HEK293 (cell line): Measurements from ENCODE around the gene PPIP5K2.
"Not testable (repeated sequence)": the region's sequence is repeated elsewhere in the genome, so short reads cannot be mapped to it uniquely, and the experiment has no call there.

ENCODE experiments used
- CTCF ChIA-PET: fragments of 350-600 bp; formaldehyde crosslinking; extraction: SDS; loops from one replicate; lab custom pipeline; 2021; ENCODE audit warnings: antibody characterized with exemption; lab: Yijun Ruan, JAX
- POLR2A ChIA-PET: fragments of 300-600 bp; formaldehyde crosslinking; extraction: SDS; loops from one replicate; lab custom pipeline; 2020; ENCODE audit warnings: antibody characterized with exemption, inconsistent platforms; lab: Yijun Ruan, JAX
- H3K27ac ChIP-seq: fragments of 200-500 bp; sonication (Bioruptor generic); 2 replicates; pipeline ENCODE4 v1.5.1; 2014; ENCODE audit warnings: low read depth, low read length, control low read depth, inconsistent platforms; ENCODE audit errors: extremely low read depth
- H3K36me3 ChIP-seq, 2 experiments: fragments of 200-500 bp in 1 of 2; sonication (Bioruptor generic) in 1 of 2; 1 replicate in 1 of 2; 2 replicates in 1 of 2; pipeline ENCODE4 v1.5.1; 2014 to 2017; ENCODE audit warnings: inconsistent platforms in 2 of 2, low read length in 2 of 2; ENCODE audit not compliant: control insufficient read depth in 2 of 2, insufficient read depth in 1 of 2
- H3K4me1 ChIP-seq: fragments of 200-500 bp; sonication (Bioruptor generic); 2 replicates; pipeline ENCODE4 v1.5.1; 2014; ENCODE audit warnings: mild to moderate bottlenecking, low read length, inconsistent platforms; ENCODE audit not compliant: control insufficient read depth, insufficient read depth
- H3K4me3 ChIP-seq: 2 replicates; pipeline ENCODE4 v1.5.1; 2011; ENCODE audit warnings: low read depth, mild to moderate bottlenecking, control low read depth, low read length, moderate library complexity
- H3K9me3 ChIP-seq: fragments of 200-500 bp; sonication (Bioruptor generic); 2 replicates; pipeline ENCODE4 v1.5.1; 2014; ENCODE audit warnings: low read depth, low read length, inconsistent platforms; ENCODE audit not compliant: control insufficient read depth, insufficient read depth
- CTCF ChIP-seq: fragments of 450-650 bp; formaldehyde crosslinking; IDR thresholded peaks from 2 replicates; pipeline ENCODE4 v1.5.1; 2016; ENCODE audit warnings: missing biosample characterization, missing genetic modification characterization
- HOXA7 ChIP-seq: sonication (generic); formaldehyde crosslinking; IDR thresholded peaks from 2 replicates; pipeline ENCODE4 v1.8.1; 2022; ENCODE audit warnings: missing genetic modification reagents, borderline replicate concordance
- IKZF3 ChIP-seq: fragments of 450-650 bp; IDR thresholded peaks from 2 replicates; pipeline ENCODE4 v1.5.0; 2018; ENCODE audit warnings: missing biosample characterization, mild to moderate bottlenecking, missing genetic modification characterization, moderate library complexity
- INSM2 ChIP-seq: fragments of 450-650 bp; formaldehyde crosslinking; IDR thresholded peaks from 2 replicates; pipeline ENCODE4 v1.5.1; 2016; ENCODE audit warnings: missing biosample characterization, missing genetic modification characterization
- KLF1 ChIP-seq: fragments of 450-650 bp; formaldehyde crosslinking; IDR thresholded peaks from 2 replicates; pipeline ENCODE4 v1.5.1; 2016; ENCODE audit warnings: missing biosample characterization, missing genetic modification characterization
- KLF8 ChIP-seq: fragments of 450-650 bp; formaldehyde crosslinking; IDR thresholded peaks from 2 replicates; pipeline ENCODE4 v1.5.1; 2016; ENCODE audit warnings: missing biosample characterization, missing genetic modification characterization
- OVOL3 ChIP-seq: fragments of 450-650 bp; formaldehyde crosslinking; IDR thresholded peaks from 2 replicates; pipeline ENCODE4 v1.5.1; 2016; ENCODE audit warnings: missing biosample characterization, missing genetic modification characterization
- TCF7L2 ChIP-seq: IDR thresholded peaks from 2 replicates; pipeline ENCODE4 v1.6.1; 2011; ENCODE audit warnings: low read depth, mild to moderate bottlenecking, inconsistent platforms, low read length, moderate library complexity, borderline replicate concordance
- ZNF174 ChIP-seq: fragments of 450-650 bp; formaldehyde crosslinking; IDR thresholded peaks from 2 replicates; pipeline ENCODE4 v1.5.0; 2017; ENCODE audit warnings: missing biosample characterization, mild to moderate bottlenecking, missing genetic modification characterization
- ZNF302 ChIP-seq: fragments of 450-650 bp; formaldehyde crosslinking; IDR thresholded peaks from 2 replicates; pipeline ENCODE4 v1.5.1; 2016; ENCODE audit warnings: missing biosample characterization, missing genetic modification characterization, low read depth
- ZNF48 ChIP-seq: fragments of 450-650 bp; formaldehyde crosslinking; IDR thresholded peaks from 2 replicates; pipeline ENCODE4 v1.5.1; 2016; ENCODE audit warnings: missing biosample characterization, missing genetic modification characterization
- ZNF654 ChIP-seq: fragments of 450-650 bp; formaldehyde crosslinking; IDR thresholded peaks from 2 replicates; pipeline ENCODE4 v1.5.1; 2016; ENCODE audit warnings: low read depth, missing biosample characterization, missing genetic modification characterization
- ZNF660 ChIP-seq: fragments of 450-650 bp; IDR thresholded peaks from 2 replicates; pipeline ENCODE4 v1.5.1; 2018; ENCODE audit warnings: missing biosample characterization, mild to moderate bottlenecking, missing genetic modification characterization
- ZNF76 ChIP-seq: fragments of 450-650 bp; formaldehyde crosslinking; IDR thresholded peaks from 2 replicates; pipeline ENCODE4; 2016; ENCODE audit warnings: low read depth, missing biosample characterization, missing genetic modification characterization, borderline replicate concordance
- ZXDB ChIP-seq: fragments of 450-650 bp; formaldehyde crosslinking; IDR thresholded peaks from 2 replicates; pipeline ENCODE4 v1.5.1; 2016; ENCODE audit warnings: missing biosample characterization, missing genetic modification characterization
- TF ChIP-seq, protein P1 (sequence below): fragments of 450-650 bp; formaldehyde crosslinking; IDR thresholded peaks from 2 replicates; pipeline ENCODE4 v1.5.1; 2017; ENCODE audit warnings: missing biosample characterization, missing genetic modification characterization
- TF ChIP-seq, protein P2 (sequence below): fragments of 450-650 bp; formaldehyde crosslinking; IDR thresholded peaks from 2 replicates; pipeline ENCODE4 v1.5.1; 2016; ENCODE audit warnings: missing biosample characterization, missing genetic modification characterization

Gene PPIP5K2

GRCh38 chr5:103139264-103139865, 19.3 kb downstream of the PPIP5K2 start:
- no peaks in the 10 kb centered on the region; a peak in 1 of 3 replicates for H3K36me3 ChIP-seq
- no peak overlapping the region for H3K4me3 ChIP-seq
- ChIA-PET CTCF (interaction anchor here (0.5 to 2.6 kb wide), 38 partner anchors 11 to 983 kb away, joined by 3 to 15 read pairs (median 3); partner anchors contain the start of gene PAM), POLR2A (no interaction called here)
- H3K4me1 ChIP-seq = no peaks in the 10 kb centered on the region
- H3K27ac ChIP-seq = no peak overlapping the region
- TF ChIP-seq, protein P1, sequence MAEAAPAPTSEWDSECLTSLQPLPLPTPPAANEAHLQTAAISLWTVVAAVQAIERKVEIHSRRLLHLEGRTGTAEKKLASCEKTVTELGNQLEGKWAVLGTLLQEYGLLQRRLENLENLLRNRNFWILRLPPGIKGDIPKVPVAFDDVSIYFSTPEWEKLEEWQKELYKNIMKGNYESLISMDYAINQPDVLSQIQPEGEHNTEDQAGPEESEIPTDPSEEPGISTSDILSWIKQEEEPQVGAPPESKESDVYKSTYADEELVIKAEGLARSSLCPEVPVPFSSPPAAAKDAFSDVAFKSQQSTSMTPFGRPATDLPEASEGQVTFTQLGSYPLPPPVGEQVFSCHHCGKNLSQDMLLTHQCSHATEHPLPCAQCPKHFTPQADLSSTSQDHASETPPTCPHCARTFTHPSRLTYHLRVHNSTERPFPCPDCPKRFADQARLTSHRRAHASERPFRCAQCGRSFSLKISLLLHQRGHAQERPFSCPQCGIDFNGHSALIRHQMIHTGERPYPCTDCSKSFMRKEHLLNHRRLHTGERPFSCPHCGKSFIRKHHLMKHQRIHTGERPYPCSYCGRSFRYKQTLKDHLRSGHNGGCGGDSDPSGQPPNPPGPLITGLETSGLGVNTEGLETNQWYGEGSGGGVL (tag by site-specific recombination) = no peak
- no peak for TF ChIP-seq ZNF76 (tag by site-specific recombination)
- TF ChIP-seq CTCF = peak; percentile 53; the same call in 1 of the 2 replicates
- no peak for TF ChIP-seq HOXA7 (CRISPR knock-in tag)
- peak; percentile 92 for TF ChIP-seq ZNF654 (tag by site-specific recombination)
- TF ChIP-seq ZNF302 (tag by site-specific recombination) = no peak
- TF ChIP-seq ZXDB = no peak
- TF ChIP-seq ZNF660 (tag by site-specific recombination) = 0 out of 2 replicates have a peak, but pooled peaks have one; percentile 38
- no peak for TF ChIP-seq INSM2 (tag by site-specific recombination)
- TF ChIP-seq, all 188 proteins: peak for 3
- no peaks in the 10 kb centered on the region for H3K9me3 ChIP-seq

GRCh38 chr5:103142132-103142531, 22.0 kb downstream of the PPIP5K2 start:
- H3K4me3 ChIP-seq, H3K9me3 ChIP-seq, H3K4me1 ChIP-seq, POLR2A ChIA-PET, CTCF ChIA-PET, H3K36me3 ChIP-seq, H3K27ac ChIP-seq: not testable (repeated sequence)

- H3K9me3 ChIP-seq = no peaks in the 10 kb centered on the region
- ChIA-PET CTCF (interaction anchor here (0.7 kb wide), 1 partner anchor 568 kb away, joined by 3 read pairs; no protein-coding TSS in a partner anchor), POLR2A (no interaction called here)
- no peak overlapping the region for H3K4me3 ChIP-seq
- no peaks in the 10 kb centered on the region; a peak in 1 of 3 replicates for H3K36me3 ChIP-seq
- H3K4me1 ChIP-seq = no peaks in the 10 kb centered on the region
- H3K27ac ChIP-seq = no peak overlapping the region
- TF ChIP-seq, protein P2, sequence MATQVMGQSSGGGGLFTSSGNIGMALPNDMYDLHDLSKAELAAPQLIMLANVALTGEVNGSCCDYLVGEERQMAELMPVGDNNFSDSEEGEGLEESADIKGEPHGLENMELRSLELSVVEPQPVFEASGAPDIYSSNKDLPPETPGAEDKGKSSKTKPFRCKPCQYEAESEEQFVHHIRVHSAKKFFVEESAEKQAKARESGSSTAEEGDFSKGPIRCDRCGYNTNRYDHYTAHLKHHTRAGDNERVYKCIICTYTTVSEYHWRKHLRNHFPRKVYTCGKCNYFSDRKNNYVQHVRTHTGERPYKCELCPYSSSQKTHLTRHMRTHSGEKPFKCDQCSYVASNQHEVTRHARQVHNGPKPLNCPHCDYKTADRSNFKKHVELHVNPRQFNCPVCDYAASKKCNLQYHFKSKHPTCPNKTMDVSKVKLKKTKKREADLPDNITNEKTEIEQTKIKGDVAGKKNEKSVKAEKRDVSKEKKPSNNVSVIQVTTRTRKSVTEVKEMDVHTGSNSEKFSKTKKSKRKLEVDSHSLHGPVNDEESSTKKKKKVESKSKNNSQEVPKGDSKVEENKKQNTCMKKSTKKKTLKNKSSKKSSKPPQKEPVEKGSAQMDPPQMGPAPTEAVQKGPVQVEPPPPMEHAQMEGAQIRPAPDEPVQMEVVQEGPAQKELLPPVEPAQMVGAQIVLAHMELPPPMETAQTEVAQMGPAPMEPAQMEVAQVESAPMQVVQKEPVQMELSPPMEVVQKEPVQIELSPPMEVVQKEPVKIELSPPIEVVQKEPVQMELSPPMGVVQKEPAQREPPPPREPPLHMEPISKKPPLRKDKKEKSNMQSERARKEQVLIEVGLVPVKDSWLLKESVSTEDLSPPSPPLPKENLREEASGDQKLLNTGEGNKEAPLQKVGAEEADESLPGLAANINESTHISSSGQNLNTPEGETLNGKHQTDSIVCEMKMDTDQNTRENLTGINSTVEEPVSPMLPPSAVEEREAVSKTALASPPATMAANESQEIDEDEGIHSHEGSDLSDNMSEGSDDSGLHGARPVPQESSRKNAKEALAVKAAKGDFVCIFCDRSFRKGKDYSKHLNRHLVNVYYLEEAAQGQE (tag by site-specific recombination) = no peak
- TF ChIP-seq, protein P1 (tag by site-specific recombination) = no peak
- TF ChIP-seq KLF8 (tag by site-specific recombination) = no peak
- TF ChIP-seq KLF1 (tag by site-specific recombination) = no peak
- TF ChIP-seq ZNF174 = no peak
- TF ChIP-seq TCF7L2 = no peak
- no peak for TF ChIP-seq OVOL3
- no peak for TF ChIP-seq ZNF48 (tag by site-specific recombination)
- TF ChIP-seq IKZF3 (tag by site-specific recombination) = no peak
Measured at GRCh38 chr5:103145196-103145595, 25.1 kb downstream of the PPIP5K2 start.
